ENCODE measurements around the gene NCKAP5.

DNA sequence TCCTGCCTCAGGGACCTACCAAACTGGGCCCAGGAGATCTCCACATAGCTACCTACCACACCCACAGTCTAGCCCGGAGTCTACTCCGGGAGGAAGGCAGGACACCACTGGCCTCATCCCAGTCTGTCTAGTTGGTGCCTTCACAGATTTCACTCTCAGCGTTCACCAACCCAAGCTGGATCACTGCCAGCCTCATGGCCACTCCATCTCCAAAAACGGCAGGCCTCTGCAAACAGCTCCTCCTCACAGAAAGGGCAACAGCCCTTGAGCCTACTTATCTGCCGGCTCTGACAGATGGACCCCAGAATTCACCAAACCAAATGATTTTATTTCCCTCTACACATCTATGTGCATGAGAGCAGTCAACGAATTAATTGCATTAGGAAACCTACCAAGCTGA, 61.3 kb downstream of the NCKAP5 start:
- TF ChIP-seq RFX5 (IDR thresholded peaks at IDR 0.05): no peak
- TF ChIP-seq, protein P1, sequence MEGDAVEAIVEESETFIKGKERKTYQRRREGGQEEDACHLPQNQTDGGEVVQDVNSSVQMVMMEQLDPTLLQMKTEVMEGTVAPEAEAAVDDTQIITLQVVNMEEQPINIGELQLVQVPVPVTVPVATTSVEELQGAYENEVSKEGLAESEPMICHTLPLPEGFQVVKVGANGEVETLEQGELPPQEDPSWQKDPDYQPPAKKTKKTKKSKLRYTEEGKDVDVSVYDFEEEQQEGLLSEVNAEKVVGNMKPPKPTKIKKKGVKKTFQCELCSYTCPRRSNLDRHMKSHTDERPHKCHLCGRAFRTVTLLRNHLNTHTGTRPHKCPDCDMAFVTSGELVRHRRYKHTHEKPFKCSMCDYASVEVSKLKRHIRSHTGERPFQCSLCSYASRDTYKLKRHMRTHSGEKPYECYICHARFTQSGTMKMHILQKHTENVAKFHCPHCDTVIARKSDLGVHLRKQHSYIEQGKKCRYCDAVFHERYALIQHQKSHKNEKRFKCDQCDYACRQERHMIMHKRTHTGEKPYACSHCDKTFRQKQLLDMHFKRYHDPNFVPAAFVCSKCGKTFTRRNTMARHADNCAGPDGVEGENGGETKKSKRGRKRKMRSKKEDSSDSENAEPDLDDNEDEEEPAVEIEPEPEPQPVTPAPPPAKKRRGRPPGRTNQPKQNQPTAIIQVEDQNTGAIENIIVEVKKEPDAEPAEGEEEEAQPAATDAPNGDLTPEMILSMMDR (IDR thresholded peaks at IDR 0.05): no peak
- no peak for TF ChIP-seq JUNB (IDR thresholded peaks at IDR 0.05)
- no peak for TF ChIP-seq POLR2AphosphoS2 (conservative IDR thresholded peaks at IDR 0.05; ENCODE audit: low read length)
- TF ChIP-seq POLR2A (IDR thresholded peaks at IDR 0.05; ENCODE audit: low read length): no peak
- no peak for TF ChIP-seq MAFK (IDR thresholded peaks at IDR 0.05; ENCODE audit: partially characterized antibody)
- TF ChIP-seq ZC3H11A (IDR thresholded peaks at IDR 0.05): no peak

Data from A549 (cell line).